ENCODE results near the gene UGT2A1. TPM values are rescaled to one million over a fixed set of nuclear protein-coding genes. Genes with fewer than 3 reads are reported as not detected.

Gene UGT2A1
- not detected for total RNA-seq (2021; fragmentation: NEBNext Ultra II Directional; extraction: Animal tissue kit (Norgen Biotek cat#: 25700))
- long read RNA-seq: 0 reads

GRCh38 chr4:69653147-69653546 is at the start of gene UGT2A1:
Gene UGT2A1 (minus strand): TSS chr4:69653247. CDS start chr4:69647644, 5,603 bp downstream.
- TF ChIP-seq CTCF (IDR thresholded peaks at IDR 0.05): no peak
- Mint-ChIP-seq H3K4me3 (no peak within 1 kb of the TSS), H3K36me3 (ENCODE audit: low read depth) (no peaks in the 10 kb centered on the region), H3K9me3 (peaks cover 32% of the 10 kb centered on the region), H3K4me1 (ENCODE audit: low read depth) (no peaks in the 10 kb centered on the region), H3K27me3 (ENCODE audit: insufficient read depth) (no peaks in the 10 kb centered on the region), H3K27ac (no peak within 1 kb of the TSS)
- no peak for DNase-seq

- peaks cover 16% of the 10 kb centered on the region for H3K9me3 Mint-ChIP-seq
- H3K36me3 Mint-ChIP-seq (ENCODE audit: low read depth): no peaks in the 10 kb centered on the region
- TF ChIP-seq CTCF (IDR thresholded peaks at IDR 0.05): no peak
- H3K4me1 Mint-ChIP-seq (ENCODE audit: low read depth): no peaks in the 10 kb centered on the region
- no peak overlapping the region for H3K27ac Mint-ChIP-seq
- no peak for DNase-seq
- no peak overlapping the region for H3K4me3 Mint-ChIP-seq
- no peaks in the 10 kb centered on the region for H3K27me3 Mint-ChIP-seq (ENCODE audit: insufficient read depth)
Observed at GRCh38 chr4:69702201-69702600, 49.2 kb upstream of the UGT2A1 start.

- DNase-seq: no peak
- H3K4me1 Mint-ChIP-seq (ENCODE audit: low read depth): no peaks in the 10 kb centered on the region
- H3K27me3 Mint-ChIP-seq (ENCODE audit: insufficient read depth): no peaks in the 10 kb centered on the region
- no peak overlapping the region for H3K27ac Mint-ChIP-seq
- no peak overlapping the region for H3K4me3 Mint-ChIP-seq
- H3K36me3 Mint-ChIP-seq (ENCODE audit: low read depth): no peaks in the 10 kb centered on the region
- TF ChIP-seq CTCF (IDR thresholded peaks at IDR 0.05): no peak
- peaks cover 21% of the 10 kb centered on the region for H3K9me3 Mint-ChIP-seq
Observed at GRCh38 chr4:69701696-69702095, 48.6 kb upstream of the UGT2A1 start.

- H3K27ac Mint-ChIP-seq: no peak overlapping the region
- DNase-seq: no peak
- H3K27me3 Mint-ChIP-seq (ENCODE audit: insufficient read depth): no peaks in the 10 kb centered on the region
- H3K4me1 Mint-ChIP-seq (ENCODE audit: low read depth): no peaks in the 10 kb centered on the region
- H3K9me3 Mint-ChIP-seq: peaks cover 22% of the 10 kb centered on the region
- no peak for TF ChIP-seq CTCF (IDR thresholded peaks at IDR 0.05)
- no peak overlapping the region for H3K4me3 Mint-ChIP-seq
- H3K36me3 Mint-ChIP-seq (ENCODE audit: low read depth): no peaks in the 10 kb centered on the region
Observed at GRCh38 chr4:69697536-69698242, 44.6 kb upstream of the UGT2A1 start.

- Mint-ChIP-seq H3K27me3 (ENCODE audit: insufficient read depth) (no peaks in the 10 kb centered on the region), H3K36me3 (ENCODE audit: low read depth) (no peaks in the 10 kb centered on the region), H3K9me3 (no peaks in the 10 kb centered on the region), H3K4me1 (ENCODE audit: low read depth) (no peaks in the 10 kb centered on the region), H3K27ac (no peak overlapping the region), H3K4me3 (no peak overlapping the region)
- TF ChIP-seq CTCF (IDR thresholded peaks at IDR 0.05): peak; percentile 81
- DNase-seq: peak; percentile 21
Observed at GRCh38 chr4:69689599-69689998, 36.6 kb upstream of the UGT2A1 start.
